Renal cortical epithelial cell (primary cell): ENCODE data around the gene EVA1C. TPM values are rescaled to one million over a fixed set of nuclear protein-coding genes. Genes with fewer than 3 reads are reported as not detected.
"Not testable (repeated sequence)": the region's sequence is repeated elsewhere in the genome, so short reads cannot be mapped to it uniquely, and the experiment has no call there.

Source experiments
- DNase-seq: peaks from one replicate; pipeline ENCODE4 v3.0.0-alpha.2; 2011; ENCODE audit warnings: low read depth
- total RNA-seq: library from RNA; depleted of rRNA; stranded (reverse); fragments of >200 nt; gene quantifications from 2 replicates; pipeline ENCODE4 v1.2.3, GENCODE V29; 2014

EVA1C gene
- total RNA-seq, 1 donor from 2014 or later = 0.70 TPM

GRCh38 chr21:32499249-32500055 is 86.9 kb downstream of the EVA1C start:
- DNase-seq = no peak

DNA sequence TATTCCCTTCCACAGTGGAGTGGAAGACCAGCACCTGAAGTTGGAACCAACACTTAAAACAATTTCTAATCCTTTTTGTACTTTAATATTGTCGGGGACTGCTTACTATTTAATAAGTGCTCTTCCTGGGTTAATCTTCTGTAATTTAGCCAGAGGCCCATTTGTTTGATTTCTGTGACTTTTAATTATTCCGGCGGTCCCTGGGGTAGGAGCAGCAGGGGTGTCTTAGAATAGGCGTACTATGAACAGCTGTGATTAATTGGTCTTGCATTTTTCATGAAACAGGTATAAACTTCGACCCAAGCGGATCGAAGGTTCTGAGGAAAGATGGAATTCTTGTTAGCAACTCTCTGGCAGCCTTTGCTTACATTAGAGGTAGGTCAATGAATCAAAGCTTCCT is 91.1 kb downstream of the EVA1C start:
- DNase-seq = not testable (repeated sequence)

DNA sequence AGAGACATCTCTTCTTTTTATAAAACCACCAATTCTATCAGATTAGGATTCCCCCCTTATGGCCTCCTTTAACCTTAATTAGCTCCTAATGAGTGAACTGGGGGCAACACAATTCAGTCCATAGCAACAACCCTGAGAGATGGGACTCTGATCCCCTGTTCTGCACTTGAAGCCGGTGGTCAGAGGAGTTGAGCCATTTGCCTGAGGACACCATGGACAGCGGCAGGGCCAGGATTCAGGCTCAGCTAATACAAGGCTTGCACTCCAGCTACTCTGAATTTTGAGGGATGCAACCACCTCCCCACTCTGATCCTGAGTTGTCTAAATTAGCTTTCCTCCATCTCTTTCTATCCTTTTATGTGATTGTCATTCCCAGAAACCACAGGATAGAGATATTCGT is 93.3 kb downstream of the EVA1C start:
- not testable (repeated sequence) for DNase-seq

GRCh38 chr21:32506411-32506965 is 94.0 kb downstream of the EVA1C start:
- not testable (repeated sequence) for DNase-seq

DNA sequence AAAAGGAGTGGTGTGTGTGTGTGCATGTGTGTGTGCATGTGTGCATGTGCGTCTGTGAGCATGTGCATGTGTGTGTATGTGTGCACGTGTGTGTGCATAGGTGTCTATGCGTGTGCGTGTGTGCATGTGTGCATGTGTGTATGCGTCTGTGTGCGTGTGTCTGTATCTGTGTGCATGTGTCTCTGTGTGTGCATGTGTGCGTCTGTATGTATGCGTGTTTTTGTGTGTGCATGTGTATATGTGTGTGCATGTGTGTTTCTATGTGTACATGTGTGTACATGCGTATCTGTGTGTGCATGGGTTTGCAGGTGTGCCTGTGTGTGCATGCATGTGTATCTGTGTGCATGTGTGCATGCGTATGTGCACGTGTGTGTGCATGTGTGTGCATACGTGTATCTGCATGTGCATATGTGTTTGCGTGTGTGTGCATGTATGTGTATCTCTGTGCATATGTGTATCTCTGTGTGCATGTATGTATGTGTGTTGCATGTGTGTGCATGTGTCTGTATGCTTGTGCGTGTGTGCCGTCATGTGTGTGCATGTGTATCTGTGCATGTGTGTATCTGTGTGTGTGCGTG is 94.9 kb downstream of the EVA1C start:
- no peak for DNase-seq

- DNase-seq = not testable (repeated sequence)
Measured at GRCh38 chr21:32508036-32508435, 95.5 kb downstream of the EVA1C start.

- DNase-seq = no peak
Measured at GRCh38 chr21:32508558-32508957, 96.1 kb downstream of the EVA1C start.

GRCh38 chr21:32508975-32509374 is 96.5 kb downstream of the EVA1C start:
- not testable (repeated sequence) for DNase-seq

DNA sequence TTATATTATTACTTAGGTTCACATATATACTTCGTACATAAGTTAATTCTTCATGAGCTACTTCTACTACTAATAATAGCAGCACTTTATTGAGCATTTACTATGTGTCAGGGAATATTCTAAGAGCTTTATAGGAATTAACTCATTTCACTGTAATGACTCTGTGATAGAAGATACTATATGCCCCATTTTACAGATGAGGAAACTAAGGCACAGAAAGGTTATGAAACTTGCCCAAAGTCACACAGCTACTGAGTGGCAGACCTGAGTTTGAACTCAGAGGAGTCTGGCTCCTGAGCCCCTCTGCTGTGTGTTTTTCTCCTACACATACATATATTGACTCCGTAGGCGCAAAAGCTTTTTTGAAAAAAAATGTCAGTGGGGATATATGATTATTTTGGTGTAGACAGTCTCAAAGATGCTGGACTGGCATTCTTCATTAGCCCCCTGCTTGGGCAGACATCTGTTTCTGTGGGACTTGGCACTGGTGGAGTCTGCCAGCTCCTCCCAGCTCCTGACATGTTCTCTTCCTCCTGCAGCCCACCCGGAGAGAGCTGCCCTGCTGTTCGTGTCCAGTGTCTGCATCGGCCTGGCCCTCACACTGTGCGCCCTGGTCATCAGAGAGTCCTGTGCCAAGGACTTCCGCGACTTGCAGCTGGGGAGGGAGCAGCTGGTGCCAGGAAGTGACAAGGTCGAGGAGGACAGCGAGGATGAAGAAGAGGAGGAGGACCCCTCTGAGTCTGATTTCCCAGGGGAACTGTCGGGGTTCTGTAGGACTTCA is 102.0 kb downstream of the EVA1C start:
- DNase-seq = no peak

GRCh38 chr21:32515874-32516273 is 103.4 kb downstream of the EVA1C start:
- no peak for DNase-seq

DNA sequence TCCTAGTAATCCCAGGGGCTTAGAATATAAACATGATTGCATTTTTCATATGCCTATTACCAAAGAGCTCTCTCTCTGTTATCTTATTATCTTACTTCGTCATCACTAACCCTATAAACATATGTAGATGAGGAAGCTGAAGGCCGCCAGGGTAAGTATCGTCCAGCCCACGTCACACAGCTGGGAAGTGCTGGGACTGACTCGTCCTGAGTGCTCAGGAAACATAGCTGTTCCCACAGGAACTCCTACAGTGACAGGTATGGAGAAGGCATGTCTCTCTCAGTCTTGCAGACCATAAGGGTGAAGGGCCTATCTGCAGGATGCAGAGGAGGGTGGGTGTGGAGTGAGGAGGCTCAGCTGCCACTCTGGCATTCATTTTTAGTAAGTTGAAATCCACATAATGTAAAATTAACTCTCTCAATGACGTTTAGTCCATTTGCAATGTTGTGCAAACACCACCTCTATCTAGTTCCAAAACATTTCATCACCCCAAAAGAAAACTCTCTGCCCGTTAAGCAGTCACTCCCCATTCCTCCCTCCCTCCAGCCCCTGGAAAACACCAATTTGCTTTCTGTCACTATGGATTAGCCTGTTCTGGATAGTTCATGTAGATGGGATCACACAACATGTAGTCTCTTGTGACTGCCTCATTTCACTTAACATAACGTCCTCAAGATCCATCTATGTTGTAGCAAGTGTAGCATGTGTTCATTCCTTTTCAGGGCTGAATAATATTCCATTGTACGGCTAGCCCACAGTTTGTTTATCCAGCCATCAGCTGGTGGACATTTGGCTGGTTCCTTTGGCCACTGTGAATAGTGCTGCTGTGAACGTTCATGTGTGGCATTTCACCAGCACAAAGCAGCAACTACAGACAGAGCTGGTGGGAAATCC is 104.5 kb downstream of the EVA1C start:
- no peak for DNase-seq

DNA sequence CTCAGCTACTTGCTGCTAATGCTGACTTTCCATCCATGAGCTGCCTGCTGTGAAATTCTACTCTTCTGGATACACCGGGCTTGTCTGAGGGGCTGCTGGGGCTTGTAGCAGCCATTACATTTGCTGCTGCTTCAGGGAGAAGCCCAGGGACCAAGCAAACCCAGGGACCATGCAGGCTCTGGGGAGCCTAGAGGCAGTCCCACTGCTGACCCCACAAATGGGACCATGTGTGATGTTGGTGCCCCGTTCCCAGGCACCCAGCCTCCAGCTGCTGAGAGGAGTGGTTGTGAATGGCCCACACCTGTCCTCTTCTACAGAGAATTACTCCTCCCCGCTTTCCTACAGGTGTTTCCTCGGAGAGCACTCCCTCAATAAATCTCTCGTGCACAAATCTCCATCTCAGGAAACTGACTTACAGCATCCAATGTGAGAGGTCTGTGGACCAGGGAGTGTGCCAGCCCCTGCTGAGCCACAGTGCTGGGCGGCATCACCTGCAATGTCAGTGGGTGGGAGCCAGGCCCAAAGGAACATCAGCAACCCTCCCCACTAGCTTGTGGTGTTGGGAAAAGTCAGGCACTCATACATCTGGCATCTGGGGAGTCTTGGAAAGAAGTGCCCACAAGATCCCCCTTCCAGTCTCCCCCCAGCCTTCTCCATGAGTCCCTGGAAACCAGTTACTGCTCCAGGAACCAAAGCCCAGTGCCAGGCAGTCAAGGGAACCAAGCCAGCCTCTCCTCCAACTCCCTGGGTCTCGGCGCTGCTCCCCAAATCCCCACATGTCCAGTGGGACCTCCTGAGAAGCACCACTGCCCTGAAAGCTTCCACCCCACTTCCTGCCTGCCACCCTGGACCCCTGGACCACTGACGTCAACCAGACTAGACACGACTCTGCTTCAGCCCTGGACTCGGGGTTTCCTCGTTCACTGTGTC is 107.7 kb downstream of the EVA1C start:
- DNase-seq = no peak

DNA sequence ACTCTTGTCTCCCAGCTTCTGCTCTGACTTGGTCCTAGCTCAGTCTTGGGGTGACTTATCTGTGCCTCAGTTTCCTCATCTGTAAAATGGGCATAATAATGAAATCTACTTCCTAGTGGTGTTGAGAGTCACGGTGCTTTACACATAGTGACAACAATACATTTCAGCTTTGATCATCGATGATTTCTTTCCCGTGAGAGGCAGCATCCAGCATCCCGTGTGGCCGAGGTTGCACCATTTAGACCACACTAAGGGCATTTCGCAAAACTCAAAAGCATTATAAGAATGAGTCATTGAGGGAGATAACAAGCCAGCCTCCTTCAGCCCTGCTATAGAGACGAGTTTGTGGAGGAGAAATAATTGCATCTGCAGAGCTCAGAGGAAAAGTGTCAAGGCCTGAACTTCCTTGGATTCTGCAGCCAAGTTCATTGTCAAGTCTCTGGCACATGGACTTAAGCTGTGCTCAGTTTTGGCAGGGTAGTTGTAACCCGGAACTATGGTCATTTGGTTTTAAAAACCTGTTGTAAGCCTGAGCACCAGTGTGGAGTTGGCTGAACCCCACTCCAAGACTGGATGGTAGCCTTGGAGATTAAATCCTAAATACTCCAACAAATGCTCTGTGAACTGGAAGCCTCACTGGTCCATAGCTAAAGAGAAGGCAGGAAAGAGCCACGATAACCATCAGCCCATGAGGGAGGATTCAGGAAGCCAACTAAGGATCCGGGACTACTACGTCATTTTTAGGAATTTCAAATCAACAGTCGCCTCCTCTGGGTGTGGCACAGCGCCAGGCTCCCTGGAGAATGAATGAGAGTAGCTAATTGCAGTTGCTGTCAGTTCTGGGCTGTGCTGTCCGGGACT is 108.6 kb downstream of the EVA1C start:
- peak; percentile 28 for DNase-seq

DNA sequence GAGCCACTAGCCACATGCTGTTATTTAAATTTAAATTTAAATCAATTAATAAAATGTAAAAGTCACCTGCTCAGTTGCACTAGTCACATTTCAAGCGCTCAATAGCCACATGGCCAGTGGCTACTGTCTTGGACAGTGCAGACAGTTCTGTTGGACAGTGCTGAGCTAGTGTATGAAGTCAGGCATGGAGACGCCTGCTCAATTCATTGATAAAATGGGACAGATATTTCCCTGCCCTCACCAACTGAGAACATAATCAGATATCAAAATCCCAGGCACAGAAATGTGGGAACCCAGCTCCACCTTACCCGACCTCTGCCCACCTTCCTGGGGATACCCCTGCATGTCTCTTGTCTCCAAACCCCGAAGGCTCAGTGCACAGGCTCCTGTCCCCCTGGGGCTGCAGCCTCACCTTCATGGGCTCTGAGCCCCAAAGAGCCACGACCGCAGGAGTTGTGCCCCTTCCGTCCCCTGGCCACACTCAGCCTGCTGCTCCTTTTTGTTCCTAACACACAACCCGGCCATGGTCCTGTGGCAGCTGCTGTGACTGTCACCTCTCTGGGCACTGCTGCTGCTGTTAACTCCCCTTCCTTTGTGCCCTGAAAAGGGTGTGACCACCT is 109.3 kb downstream of the EVA1C start:
- DNase-seq = no peak

DNA sequence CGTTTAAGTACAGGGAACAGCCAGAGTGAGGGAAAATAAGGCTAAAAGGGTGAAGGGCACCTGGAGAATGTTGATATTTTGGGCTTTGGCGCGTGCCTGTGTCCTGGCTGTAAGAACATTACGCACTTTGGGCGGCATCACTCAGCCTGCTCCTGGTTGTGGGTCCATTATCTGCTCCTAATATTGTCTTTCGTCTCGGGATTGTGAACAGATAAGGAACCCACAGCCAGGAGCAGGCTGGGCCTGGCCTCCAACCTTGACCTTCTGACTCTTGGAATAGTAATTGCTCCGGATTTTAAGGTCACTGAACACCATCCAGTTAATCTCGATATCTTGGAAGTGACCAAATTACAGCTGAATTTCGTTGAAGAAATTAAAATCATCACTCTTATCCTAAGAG is 111.0 kb downstream of the EVA1C start:
- DNase-seq = no peak

GRCh38 chr21:32523988-32524719 is 111.6 kb downstream of the EVA1C start:
- DNase-seq = peak; percentile 89

DNA sequence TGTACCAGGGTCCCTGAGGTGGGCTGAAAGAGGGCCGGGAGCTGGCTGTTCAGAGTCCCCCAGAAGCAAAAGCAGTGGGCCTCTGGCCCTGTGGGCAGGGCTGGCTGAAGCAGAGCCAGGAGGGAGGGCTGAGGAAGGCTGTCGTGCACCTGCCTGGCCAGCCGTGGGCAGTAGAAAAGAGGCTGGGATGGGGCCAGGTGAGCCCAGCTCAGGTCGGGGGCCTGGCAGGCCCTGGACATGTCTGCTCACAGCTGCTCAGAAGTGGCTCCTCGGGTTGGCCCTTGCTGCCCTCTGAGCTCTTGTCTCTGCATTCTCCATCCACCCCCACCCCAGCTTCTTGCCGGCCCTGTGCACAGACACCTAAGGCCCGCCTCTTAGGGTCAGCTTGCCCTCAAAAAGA is 112.8 kb downstream of the EVA1C start:
- DNase-seq = no peak

- no peak for DNase-seq
Measured at GRCh38 chr21:32529679-32530078, 117.2 kb downstream of the EVA1C start.
